Activated CD8-positive, alpha-beta memory T cell treated with anti-CD3 and anti-CD28 coated beads, Interleukin-2, amount 50 U/mL, for 48 hours (primary cell): ENCODE measurements around the gene ADD1.
"Not testable (repeated sequence)": the region's sequence is repeated elsewhere in the genome, so short reads cannot be mapped to it uniquely, and the experiment has no call there.

Experiments
- DNase-seq: peaks from one replicate; pipeline ENCODE4 v3.0.0-alpha.2; 2020

ADD1 gene

DNA sequence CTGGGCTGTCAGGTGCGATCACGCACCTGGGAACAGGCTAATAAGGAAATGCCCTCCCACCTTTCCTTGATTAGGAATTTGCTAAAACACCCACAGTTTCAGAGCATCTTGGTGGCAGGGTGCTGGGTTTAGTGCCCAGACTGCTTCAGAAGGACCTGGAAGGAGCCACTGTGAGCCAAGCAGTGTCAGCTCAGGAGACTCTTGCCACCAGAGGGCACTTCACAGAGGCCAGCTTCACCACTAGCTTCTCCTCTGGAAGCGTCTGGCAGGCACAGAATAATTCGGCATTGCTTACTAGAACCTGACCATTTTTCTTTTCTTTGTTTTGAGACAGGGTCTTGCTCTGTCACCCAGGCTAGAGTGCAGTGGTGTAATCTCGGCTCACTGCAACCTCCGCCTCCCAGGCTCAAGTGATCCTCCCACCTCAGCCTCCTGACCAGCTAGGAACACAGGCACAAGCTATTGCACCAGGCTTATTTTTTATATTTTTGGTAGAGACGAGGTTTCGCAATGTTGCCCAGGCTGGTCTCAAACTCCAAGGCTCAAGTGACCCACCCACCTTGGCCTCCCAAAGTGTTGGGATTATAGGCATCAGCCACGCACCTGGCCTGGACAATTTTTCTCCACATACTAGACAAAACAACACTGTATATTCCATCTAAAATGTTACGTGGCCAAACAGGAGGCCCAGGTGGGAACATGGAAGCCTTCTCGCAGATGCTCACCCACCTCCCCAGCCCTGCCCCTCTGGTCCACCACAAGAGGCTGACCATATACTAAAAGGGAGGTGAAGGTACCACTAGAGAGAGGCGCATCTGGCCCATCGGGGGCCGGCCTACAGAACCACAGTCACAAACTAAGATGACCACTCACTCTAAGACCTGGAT is 105.5 kb downstream of the ADD1 start:
- no peak for DNase-seq

DNA sequence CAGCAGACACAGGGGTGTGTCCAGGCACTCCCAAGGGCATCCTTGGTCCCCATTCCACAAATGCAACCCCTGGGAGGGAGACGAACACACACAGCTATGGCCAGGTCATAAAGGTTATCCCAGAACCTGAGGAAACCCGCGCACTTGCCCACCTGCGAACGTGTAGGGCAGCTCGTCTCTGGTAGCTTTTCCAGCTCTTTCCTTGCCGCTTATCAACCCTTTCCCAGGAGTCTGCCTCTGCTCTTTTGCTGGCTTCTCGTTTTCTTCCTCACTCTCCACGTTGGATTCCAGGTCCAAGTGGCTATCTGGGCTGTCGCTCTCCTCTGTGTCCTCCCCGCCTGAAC is 106.1 kb downstream of the ADD1 start:
- no peak for DNase-seq

DNA sequence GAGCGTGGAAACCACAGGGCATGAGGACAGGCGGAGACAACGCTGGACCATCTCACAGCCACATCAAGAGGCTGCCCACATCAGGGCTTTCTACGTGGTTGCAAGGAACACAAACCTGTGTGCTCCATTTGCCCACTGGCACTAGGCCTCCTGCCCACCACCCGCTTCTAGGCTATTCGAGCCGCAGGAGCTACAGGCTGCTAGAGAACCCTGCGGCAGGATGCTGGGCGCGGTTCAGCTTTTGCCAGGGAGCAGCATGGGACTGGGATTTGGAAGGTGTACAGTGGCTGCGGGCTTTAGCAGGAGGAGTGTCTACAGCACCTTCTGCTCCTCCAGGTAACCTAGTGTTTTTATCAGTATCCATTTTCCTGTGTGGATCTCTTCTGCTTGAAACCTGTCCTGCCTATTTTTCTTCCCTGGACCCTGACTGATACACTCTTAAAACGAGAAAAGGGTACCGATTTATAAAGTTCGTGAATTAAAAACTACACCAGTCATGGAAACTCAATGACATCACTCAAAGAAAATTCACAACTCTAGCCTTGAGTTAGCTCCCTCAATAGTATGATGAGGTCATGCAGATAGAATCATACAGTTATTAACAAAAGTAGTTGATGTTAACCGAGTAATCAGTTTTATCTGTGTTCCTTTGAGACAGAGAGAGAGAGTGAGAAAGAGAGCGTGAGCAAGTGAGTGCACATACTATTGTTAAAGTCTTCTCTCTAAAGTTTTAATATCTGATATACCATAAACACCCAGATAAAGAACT is 106.8 kb downstream of the ADD1 start:
- DNase-seq, result no peak

DNA sequence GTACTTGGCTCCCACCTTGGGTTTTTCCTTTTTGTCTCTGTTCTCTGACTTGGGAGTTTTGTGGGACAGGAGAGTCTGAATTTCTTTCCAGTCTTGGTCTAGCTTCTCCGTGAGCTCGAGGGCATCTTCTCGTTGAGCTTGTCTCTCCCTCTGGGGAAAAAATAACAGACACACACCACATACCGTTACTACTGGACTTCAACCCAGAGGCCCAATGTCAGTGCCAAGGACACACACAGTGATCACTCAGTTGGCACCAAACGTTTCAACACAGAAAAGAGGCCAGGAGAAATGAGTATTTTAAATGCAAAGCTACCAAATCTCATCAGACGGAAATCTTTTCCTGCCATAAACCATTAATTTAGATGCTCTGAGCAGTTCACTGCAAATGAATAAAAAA is 109.9 kb downstream of the ADD1 start:
- DNase-seq, result no peak

DNA sequence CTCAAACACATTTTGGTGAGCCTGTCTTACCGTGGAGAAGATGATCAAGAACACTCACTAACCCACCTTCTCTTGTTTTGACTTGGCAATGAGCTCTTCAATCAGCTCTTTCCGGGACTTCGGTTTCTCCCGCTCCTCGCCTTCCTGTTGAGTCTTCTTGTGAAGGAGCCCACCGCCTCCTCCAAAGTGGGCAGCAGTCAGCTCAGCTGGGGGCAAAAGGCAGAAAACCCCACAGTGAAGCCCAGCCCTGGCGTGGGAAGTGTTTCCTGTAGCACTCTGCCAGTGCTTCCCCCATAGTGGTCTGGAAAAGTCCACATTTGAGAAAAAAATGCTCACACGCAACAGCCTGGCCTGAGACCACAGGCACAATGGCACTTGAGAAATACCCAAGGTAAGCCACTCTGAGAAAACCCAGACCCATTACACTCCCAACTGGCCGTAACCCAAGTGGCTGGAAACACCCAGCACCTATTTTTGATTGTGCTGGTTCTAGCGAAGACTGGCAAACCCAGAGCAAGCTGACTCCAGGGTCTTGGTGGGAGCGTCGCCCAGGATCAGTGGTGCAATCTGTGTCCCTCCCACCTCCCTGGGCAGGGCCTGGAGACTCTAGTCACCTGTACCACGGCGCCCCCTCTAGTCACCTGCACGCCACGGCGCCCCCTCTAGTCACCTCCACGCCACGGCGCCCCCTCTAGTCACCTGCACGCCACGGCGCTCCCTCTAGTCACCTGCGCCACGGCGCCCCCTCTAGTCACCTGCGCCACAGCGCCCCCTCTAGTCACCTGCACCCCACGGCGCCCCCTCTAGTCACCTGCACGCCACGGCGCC is 110.9 kb downstream of the ADD1 start:
- DNase-seq, result peak; percentile 87

DNA sequence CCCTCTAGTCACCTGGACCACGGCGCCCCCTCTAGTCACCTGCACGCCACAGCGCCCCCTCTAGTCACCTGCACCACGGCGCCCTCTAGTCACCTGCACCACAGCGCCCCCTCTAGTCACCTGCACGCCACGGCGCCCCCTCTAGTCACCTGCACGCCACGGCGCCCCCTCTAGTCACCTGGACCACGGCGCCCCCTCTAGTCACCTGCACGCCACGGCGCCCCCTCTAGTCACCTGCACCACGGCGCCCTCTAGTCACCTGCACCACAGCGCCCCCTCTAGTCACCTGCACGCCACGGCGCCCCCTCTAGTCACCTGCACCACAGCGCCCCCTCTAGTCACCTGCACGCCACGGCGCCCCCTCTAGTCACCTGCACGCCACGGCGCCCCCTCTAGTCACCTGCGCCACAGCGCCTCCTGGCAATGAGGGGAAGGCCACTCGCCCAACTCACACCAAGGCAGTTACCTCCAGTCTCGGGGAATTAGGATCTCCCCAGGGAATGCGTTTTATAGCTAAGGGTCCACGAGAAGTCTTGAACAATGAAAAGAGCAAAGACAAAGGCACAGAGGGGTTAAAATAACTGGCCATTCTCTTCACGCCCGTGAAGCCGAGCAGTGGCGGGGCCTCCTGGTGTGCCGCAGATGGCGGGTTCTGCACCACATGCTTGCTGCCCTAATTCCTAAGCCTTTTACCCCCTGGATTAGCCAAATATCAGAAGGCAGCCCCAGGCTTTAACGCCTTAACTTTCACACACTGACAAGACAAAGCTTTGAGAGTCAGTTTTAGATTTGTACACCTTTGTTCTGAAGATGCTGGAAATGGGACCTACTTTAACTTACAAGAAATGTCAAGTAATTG is 111.8 kb downstream of the ADD1 start:
- DNase-seq, result not testable (repeated sequence)

DNA sequence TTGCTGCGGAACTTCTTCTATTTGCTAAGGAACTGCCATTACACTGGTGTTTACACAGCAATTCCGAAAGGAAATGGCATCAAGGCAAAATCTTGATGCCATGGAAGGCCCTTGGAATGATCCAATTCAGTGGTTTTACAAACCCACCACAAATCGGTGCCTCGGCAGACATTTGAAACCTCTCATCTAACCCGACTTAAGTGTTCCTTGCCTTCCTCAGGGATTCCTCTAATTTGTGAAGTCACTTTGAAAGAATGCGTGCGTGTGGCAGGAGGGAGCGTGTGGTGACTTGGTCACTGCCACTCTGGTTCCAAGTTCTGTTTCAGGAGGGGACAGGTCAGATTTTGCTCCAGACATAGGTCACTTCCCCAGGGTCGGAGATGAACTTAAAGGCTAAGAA is 114.8 kb downstream of the ADD1 start:
- DNase-seq, result no peak

DNA sequence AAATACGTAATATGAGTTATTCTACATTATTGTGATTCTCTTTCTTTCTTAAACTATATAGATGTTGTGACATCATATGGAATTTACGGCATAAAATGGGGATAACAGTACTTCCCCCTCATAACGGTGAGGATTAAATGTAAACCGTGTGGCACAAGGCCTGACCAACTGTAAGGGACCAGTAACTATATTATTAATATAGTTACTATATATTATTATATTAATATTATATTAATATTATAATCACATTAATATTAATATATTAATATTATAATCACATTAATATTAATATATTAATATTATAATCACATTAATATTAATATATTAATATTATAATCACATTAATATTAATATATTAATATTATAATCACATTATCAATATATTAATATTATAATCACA is 116.8 kb downstream of the ADD1 start:
- DNase-seq, result not testable (repeated sequence)

DNA sequence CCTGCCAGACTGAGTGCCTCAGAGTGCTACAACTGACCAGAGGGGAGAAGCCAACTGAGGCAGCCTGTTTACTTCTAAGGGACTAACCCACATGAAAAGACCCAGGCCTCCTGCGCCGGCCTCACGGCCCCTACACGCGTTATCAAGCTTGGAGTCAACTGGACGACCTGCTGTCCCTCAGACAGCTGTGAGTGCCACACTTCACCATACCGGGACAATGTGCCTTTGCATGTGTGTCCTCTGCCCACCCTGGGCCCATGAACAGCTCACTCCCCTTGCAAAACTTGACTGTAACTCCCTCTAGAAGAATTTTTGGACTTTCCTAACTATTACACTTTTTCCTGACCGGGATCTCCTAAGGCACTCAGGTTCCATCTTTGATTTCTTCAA is 117.8 kb downstream of the ADD1 start:
- DNase-seq, result peak; percentile 74

DNA sequence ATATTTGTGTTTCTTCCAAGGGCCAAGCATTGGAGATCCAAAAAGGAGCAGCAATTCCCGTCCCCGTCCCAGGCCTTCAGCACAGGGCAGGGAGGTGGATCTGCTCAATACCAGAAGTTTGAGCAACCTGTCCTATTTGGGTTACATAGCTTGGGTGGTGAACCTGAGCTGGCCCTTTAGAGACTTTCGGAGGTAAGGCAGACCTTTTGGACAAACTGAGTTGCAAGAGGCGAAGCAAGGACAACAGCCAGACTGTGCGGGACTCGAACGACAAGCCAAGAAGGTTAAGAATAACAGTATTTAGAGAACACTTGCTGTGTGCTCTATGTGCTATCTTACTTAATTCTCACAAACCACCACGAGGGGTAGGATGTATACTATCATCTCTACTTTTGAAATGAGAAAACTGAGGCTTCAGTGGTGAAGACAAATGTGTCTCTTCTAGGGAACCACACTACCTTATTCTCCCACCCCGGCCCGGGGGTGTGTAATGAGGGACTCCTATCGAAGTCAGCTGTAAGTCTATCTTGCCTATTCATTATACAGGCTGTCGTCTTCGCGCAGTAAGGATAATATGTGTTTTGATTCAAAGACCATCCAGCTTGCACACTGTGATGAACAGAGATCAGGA is 118.3 kb downstream of the ADD1 start:
- DNase-seq, result peak; percentile 86

DNA sequence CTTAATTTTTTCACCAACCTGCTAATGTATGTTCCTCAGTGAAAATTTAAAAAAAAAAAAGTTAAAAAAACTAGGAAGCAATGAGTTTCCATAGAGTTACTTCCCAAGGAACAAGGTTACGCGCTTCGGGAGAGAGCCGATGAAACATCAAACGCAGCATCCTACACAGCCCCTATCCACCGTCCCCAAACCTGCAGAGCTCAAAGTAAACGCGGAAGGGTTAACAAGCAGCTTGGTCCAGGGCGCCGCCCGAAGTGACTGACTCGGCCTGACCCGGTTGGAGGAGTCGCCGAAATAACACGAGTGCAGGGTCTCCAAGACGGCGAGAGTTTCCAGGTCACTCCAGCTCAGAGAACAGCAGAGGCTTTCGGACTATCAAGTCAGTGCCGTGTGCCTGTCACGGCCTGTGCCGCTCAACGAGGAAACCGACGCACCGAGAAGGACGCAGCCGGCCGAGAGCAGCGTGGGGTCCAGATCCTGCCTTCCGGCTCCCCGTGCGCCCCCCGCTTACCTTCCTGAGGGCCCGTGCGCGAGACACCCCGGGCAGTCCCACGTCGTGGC is 119.0 kb downstream of the ADD1 start:
- no peak for DNase-seq

DNA sequence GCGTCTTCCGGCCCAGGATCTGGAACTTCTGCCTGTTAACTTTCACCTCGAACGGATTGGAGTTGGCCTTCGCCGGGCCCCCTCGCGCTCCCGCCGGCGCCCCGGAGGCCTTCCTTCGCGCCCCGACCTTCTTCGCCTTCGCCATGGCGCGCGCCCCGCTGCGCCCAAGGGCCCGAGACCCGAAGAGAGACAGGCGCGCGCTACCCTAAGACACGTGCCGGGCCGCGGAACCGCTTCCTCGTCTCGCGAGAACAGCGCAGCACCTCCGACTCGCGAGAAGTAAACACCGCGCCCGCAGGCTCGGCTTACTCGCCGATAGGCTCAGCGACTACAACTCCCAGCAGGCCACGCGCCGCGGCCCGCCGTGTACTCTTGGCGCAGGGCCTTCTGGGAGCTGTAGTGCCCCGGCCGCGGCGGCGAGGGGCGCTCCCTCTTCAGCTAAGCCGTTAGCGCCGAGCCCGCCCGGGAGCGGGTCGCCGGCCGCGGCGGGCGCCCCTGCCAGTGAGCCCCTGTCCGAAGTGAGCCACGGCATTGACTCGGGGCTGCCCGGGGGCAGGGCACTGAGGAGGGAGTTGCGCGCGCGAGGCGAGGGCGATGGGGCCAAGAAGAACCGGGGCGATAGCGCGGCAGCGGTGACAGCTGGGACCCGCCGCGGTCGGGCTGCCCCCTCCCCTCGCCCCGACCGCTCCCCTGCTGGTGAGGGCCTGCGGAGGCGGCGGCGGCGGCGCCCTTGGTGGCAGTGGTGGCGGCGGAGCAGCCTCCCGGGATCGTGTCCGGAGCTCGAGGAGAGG is 119.7 kb downstream of the ADD1 start, which contains the start of the genes GRK4 and NOP14:
TSS of gene GRK4 (plus strand) at position 397 of the 791 bp plus-strand sequence. CDS start 500 bp downstream, outside the sequence.
TSS of gene NOP14 (minus strand) at position 232 of the 791 bp plus-strand sequence. CDS start at position 145, 87 bp downstream.
- DNase-seq, result peak; percentile 97

DNA sequence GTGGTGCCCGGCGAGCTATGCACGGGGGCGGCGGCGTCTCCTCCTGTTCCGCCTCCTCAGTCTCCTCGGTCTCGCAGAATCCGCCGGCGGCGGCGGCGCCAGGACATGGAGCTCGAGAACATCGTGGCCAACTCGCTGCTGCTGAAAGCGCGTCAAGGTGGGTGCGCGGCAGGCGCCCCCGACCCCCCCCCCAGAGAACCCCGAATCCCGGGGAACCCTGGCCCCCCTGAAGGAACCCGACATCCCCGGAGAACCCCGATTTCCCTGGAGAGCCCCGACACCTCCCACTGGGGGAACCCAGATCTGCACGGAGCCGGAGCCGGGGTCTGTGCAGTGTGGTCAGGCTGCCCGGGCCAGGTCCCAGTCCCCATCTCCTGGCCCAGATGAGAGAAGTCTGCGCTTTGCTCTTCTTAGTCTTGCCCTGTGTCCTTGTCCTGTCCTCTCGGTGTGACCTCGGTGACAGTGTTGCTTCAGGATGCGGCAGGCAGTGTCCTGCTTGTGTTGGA is 120.4 kb downstream of the ADD1 start:
- DNase-seq, result no peak

DNA sequence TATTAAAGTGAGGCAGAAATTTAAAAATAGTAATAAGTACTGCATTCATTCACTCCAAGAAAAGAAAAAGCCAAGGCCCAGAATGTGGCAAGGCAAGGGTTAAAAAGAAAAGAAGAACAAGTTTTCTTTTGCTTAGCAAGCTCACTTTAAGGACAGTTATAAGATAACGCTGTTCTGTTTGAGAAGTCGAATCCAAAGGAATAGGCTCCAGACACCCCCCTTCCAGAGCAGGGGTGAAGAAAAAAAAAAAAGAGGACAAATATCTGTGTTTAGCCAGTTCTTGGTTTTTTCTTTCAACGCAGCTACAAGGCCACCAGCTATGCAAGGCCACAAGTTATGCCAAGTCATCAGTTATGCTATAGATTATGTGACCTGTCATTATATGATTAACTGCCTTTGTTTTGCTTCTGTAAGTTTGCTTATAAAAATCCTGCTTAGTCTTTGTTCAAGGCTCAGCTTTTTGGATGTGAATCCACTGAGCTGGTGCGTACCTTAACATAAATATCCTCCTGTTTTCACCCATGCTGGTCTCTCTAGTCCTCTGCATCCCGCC is 121.1 kb downstream of the ADD1 start:
- DNase-seq, result no peak

DNA sequence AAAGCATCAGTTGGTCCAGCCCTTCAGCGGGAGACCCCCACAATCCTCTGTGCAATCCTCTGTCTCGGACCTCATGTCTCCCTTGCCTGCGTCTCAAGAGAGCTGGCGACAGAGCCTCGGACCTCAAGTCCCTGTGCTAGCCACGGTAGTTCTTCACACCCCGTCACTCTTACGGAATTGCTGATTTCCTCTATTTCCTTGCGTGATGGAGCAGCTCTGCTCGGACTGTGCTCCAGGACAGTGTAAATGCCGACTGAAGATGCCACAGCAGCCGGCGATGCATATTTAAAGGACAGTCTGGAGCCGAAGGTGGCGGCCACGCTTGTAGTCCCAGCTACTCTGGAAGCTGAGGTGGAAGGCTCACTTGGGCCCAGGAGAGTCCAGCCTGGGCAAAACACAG is 121.6 kb downstream of the ADD1 start:
- DNase-seq, result no peak

DNA sequence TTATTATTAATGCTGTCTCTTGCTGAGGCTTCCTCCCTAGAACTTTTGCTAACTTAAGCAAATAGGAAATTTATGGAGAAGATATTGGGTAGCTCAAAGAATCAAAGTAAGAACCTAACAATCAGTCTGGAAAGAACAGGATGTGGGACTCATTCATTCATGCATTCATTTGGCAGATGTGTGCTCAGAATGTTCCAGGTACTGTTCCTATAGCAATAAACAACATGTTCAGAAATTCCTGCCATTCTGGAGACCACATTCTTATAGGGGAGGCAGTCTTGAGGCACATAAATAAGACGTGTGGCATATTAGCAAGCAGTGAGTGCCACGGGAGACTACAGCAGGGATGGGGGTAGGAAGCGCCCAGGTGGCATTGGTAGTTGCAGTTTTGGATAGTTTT is 124.7 kb downstream of the ADD1 start:
- no peak for DNase-seq

DNA sequence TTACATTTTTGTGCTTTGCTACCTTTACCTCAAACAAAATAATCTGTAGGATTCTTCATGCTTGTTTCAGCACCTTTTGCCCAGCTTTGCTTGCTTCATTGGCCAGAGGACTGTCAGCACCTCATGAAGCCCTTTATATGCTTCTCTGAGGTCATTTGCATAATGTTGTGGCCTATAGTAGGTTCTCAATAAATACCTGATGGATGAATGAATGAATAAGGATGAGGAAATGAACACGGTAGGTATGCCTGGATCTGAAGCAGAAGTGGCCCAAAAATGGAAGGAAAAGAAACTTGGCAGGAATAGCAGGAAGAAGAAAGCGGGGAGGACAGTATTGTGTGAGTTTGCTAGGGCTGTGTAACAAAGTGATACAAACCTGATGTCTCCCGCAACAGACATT is 127.6 kb downstream of the ADD1 start:
- DNase-seq, result no peak

DNA sequence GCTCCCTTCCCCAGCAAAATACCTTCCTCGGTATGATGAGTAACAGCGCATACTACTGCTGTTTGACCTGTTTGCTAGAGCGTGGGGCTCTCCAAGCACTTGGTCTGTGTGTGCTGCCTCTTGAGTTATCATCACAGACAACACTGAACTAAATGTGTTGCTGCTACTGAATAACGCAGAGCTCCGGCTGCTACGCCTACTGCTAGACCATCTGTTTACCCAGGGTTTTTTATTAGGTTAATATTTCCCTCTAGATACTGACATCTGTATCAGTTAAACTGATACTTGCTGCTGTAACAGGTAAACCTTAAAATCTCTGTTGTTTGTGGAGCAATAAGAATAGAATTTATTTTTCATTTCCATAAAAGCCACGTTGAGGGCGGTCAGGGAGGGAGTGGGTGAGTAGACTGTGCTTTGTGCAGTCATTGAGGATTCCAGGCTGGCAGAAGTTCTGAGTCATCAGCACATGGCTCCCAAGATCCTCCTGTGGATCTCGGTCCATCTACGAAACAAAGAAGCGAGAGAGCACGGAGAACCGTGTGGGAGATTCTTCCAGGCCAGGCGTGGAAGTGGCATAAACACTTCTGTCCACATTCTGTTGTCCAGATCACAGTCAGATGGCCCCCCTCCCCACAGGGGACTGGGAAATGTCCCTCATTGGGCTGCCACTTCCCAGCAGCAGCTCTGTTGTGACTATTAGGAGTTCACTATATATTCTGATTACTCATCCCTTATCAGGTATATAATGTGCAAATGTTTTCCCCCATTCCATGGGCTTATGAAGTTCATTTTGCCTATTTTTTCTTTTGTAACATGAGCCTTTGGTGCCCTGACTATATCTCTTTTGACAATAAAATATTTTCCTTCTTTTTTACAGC is 133.8 kb downstream of the ADD1 start:
- DNase-seq, result no peak
